IPS-11a (cell line): ENCODE measurements around the gene CPEB3.
A peak's percentile ranks its signal among the peaks of the same experiment; 100 is the strongest.
"Not testable (repeated sequence)": the region's sequence is repeated elsewhere in the genome, so short reads cannot be mapped to it uniquely, and the experiment has no call there.

Experiments
- H3K4me3 ChIP-seq: one replicate; pipeline ENCODE4 v1.5.1; 2013; ENCODE audit warnings: low read depth, low read length, control low read depth

CPEB3 gene

DNA sequence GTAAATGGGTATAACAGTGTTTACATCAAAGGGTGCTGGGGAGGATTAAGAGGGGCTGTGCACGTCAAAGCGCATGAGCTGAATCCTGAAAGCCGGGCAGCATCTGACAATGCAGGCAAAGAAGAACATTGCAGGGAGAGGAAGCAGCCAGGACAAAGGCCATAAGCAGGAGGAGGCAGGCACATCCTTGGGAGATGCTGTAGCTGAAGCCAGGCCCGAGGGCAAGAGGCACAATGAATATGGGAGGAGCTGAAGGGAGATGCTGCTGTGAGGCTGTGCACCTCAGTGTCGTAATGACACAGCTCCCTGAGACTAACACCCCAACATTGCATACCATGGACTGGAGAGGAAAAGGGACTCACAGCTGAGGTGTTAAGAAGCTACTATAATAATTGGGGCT, 238.1 kb downstream of the CPEB3 start:
- H3K4me3 ChIP-seq: no peak overlapping the region

DNA sequence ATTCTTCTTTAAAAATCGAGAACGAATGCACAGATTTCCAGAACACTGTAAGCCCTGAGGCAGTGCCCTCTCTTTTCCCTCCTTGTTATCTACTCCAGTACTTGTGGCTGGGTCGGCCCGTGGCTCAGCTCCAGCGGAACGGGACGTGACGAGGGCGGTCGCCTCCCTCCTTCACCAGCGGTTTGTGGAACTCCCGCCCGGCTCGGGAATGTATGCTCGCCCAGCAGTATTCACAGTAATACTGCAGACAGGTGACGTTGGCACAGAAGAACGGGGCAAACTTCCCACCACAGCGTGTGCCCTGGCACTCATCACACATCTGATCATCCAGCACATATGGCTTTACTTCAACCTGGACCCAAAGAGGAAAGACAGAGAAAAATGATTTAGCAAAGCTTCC, 238.8 kb downstream of the CPEB3 start:
- no peak overlapping the region for H3K4me3 ChIP-seq

GRCh38 chr10:92047215-92047614, 243.7 kb downstream of the CPEB3 start:
- H3K4me3 ChIP-seq: no peak overlapping the region

- H3K4me3 ChIP-seq: peak overlapping the region; percentile 35
Measured at GRCh38 chr10:92045641-92046106, 245.2 kb downstream of the CPEB3 start.

GRCh38 chr10:92042541-92042940, 248.3 kb downstream of the CPEB3 start:
- H3K4me3 ChIP-seq: no peak overlapping the region

GRCh38 chr10:92038949-92039348, 251.9 kb downstream of the CPEB3 start:
- no peak overlapping the region for H3K4me3 ChIP-seq

DNA sequence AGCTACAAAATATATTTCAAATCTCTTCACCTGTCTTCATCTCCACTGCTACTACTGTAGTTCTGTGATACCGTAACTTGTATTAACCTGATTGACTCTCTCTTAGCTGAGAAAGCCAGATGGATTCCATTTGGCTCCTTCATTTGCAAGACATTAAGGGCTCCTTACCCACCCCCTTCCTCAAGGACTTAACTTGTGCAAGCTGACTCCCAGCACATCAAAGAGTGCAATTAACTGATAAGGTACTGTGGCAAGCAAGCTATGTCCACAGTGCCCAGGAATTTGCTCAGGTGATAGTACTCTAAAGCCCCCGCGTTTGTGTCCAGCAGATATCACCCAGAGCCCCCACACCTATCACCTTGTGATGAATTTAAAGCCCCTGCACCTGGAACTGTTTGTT, 257.8 kb downstream of the CPEB3 start:
- not testable (repeated sequence) for H3K4me3 ChIP-seq

- H3K4me3 ChIP-seq: no peak overlapping the region
Measured at GRCh38 chr10:92031580-92031979, 259.3 kb downstream of the CPEB3 start.

DNA sequence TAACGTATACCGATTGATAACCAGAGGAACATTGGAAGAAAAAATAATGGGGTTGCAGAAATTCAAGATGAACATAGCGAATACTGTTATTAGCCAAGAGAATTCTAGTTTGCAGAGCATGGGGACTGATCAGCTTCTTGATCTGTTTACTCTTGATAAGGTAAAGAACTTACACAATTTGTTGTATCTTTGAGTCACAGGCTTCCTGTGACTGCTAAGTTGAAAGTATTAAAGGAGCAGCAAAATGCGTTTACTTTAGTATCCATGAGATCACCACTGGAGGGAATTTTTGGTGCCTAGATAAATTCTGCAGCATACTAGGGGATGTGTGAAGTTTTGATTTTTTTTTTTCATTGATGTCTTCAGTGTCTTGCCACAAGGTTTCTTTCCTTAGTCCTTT, 263.7 kb downstream of the CPEB3 start:
- no peak overlapping the region for H3K4me3 ChIP-seq

GRCh38 chr10:92025340-92025739, 265.5 kb downstream of the CPEB3 start:
- H3K4me3 ChIP-seq: not testable (repeated sequence)

GRCh38 chr10:92024700-92025099, 266.2 kb downstream of the CPEB3 start:
- no peak overlapping the region for H3K4me3 ChIP-seq

- H3K4me3 ChIP-seq: no peak overlapping the region
Measured at GRCh38 chr10:92014620-92015019, 276.3 kb downstream of the CPEB3 start.

- no peak overlapping the region for H3K4me3 ChIP-seq
Measured at GRCh38 chr10:92011560-92012214, 279.2 kb downstream of the CPEB3 start.

DNA sequence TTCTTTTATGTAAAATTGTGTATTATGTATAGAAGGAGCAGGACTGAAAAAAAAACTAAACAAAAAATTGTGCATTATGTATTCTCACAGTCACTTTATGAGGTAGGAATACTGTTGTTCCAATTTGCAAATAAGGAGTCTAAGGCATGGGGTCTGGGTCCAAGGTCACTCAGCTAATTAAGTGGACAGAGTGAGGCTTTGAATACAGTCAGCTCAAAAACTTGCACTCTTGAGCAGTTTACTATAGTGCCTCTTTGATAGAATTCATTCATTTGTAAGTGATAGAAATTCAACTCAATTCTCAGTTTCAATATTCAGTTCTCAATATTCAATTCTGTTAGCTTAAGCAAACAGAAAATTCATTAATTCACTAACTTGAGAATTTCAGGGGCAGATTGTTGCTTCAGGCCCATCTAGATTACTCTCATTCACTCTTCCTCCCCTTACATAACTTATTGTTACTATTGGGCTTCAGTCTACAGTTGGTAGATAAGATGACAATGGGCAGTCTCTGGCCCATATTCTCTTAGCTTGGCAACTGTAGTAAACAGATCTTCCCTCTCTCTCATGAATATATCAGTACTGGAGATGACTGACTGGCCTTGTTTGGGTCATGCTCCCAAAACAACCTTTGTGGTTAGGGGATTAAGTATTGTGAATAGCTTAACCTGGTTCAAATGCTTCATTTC, 280.7 kb downstream of the CPEB3 start:
- no peak overlapping the region for H3K4me3 ChIP-seq

- no peak overlapping the region for H3K4me3 ChIP-seq
Measured at GRCh38 chr10:92009445-92009844, 281.4 kb downstream of the CPEB3 start.

- no peak overlapping the region for H3K4me3 ChIP-seq
Measured at GRCh38 chr10:92005978-92006377, 284.9 kb downstream of the CPEB3 start.

DNA sequence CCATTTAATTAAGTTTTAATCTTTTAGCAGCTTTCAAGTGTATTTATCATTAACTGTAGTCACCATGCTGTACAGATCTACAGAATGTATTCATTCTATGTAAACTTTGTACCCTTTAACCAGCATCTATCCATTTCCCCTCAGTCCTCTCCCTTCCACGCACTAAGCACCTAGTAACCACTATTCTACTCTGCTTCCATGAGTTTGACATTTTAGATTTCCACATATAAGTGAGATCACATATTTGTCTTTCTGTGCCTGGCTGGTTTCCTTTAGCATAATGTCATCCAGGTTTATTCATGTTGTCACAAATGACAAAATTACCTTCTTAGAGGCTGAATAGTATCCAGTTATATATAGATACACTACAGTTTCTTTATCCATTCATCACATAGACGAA, 287.6 kb downstream of the CPEB3 start:
- no peak overlapping the region for H3K4me3 ChIP-seq

- no peak overlapping the region for H3K4me3 ChIP-seq
Measured at GRCh38 chr10:92001995-92002394, 288.9 kb downstream of the CPEB3 start.

- H3K4me3 ChIP-seq: no peak overlapping the region
Measured at GRCh38 chr10:92001581-92001980, 289.3 kb downstream of the CPEB3 start.
